GM12878 (cell line): ENCODE results near the gene ZNF491. TPM values are rescaled to one million over a fixed set of nuclear protein-coding genes. Genes with fewer than 3 reads are reported as not detected.

Experiments
- BACH1 ChIP-seq: fragments of 450-650 bp; IDR thresholded peaks from 2 replicates; pipeline ENCODE4 v1.6.1; 2017; ENCODE audit warnings: mild to moderate bottlenecking, borderline replicate concordance
- CBX3 ChIP-seq: fragments of 200-600 bp; sonication (generic); IDR thresholded peaks from 2 replicates; pipeline ENCODE4 v1.6.1; 2016; ENCODE audit warnings: low read depth, borderline replicate concordance
- CBX5 ChIP-seq: sonication (generic); IDR thresholded peaks from 2 replicates; pipeline ENCODE4 v1.6.1; 2016; ENCODE audit warnings: low read depth, moderate library complexity, mild to moderate bottlenecking, inconsistent platforms
- CEBPB ChIP-seq, 2 experiments: fragments of 150-350 bp in 1 of 2; IDR thresholded peaks; 2 replicates each; pipeline ENCODE4 v1.6.1; 2012 to 2014; ENCODE audit warnings: low read depth in 2 of 2, low read length in 2 of 2, borderline replicate concordance in 1 of 2, inconsistent platforms in 1 of 2
- CREB1 ChIP-seq: IDR thresholded peaks from 2 replicates; pipeline ENCODE4 v1.6.1; 2012; ENCODE audit warnings: low read depth, mild to moderate bottlenecking, inconsistent platforms
- IKZF1 ChIP-seq: fragments of 450-650 bp; conservative IDR thresholded peaks from 2 replicates; pipeline ENCODE4 v1.6.1; 2017; ENCODE audit warnings: antibody characterized with exemption, mild to moderate bottlenecking
- IRF3 ChIP-seq: fragments of 450-650 bp; IDR thresholded peaks from 2 replicates; pipeline ENCODE4 v1.6.1; 2014; ENCODE audit warnings: mild to moderate bottlenecking
- NFYB ChIP-seq: IDR thresholded peaks from 2 replicates; pipeline ENCODE4 v1.6.1; 2011; ENCODE audit warnings: low read depth, mild to moderate bottlenecking, low read length, improper control_type of control experiment, moderate library complexity; ENCODE audit not compliant: insufficient read depth
- NRF1 ChIP-seq: conservative IDR thresholded peaks from 2 replicates; pipeline ENCODE4 v1.6.1; 2011; ENCODE audit warnings: mild to moderate bottlenecking, low read depth, low read length, improper control_type of control experiment
- PBX3 ChIP-seq: IDR thresholded peaks from 2 replicates; pipeline ENCODE4 v1.6.1; 2011; ENCODE audit warnings: mild to moderate bottlenecking, low read depth, low read length, moderate library complexity; ENCODE audit not compliant: insufficient replicate concordance
- RFX5 ChIP-seq: IDR thresholded peaks from 2 replicates; pipeline ENCODE4 v1.6.1; 2011; ENCODE audit warnings: low read depth, low read length, improper control_type of control experiment
- RUNX3 ChIP-seq: IDR thresholded peaks from 2 replicates; pipeline ENCODE4 v1.6.1; 2012; ENCODE audit warnings: low read length, inconsistent platforms
- SMC3 ChIP-seq: IDR thresholded peaks from 2 replicates; pipeline ENCODE4 v1.6.1; 2011; ENCODE audit warnings: low read length, improper control_type of control experiment, borderline replicate concordance
- STAT3 ChIP-seq: IDR thresholded peaks from 2 replicates; pipeline ENCODE4 v1.6.1; 2011; ENCODE audit warnings: low read depth, low read length, improper control_type of control experiment
- YBX1 ChIP-seq: fragments of 450-650 bp; IDR thresholded peaks from 2 replicates; pipeline ENCODE4 v1.6.1; 2016; ENCODE audit warnings: antibody characterized with exemption
- polyA plus RNA-seq, 11 experiments: library from polyadenylated mRNA; depleted of rRNA in 4 of 11; unstranded in 6 of 11; stranded (reverse) in 5 of 11; fragments of >200 nt; fragmentation: Nextera tagmentation in 4 of 11; fragmentation: Illumina TruSeq in 1 of 11; extraction: Ambion mirVana in 4 of 11; extraction: Trizol in 1 of 11; gene quantifications; 1 replicate in 1 of 11; 2 replicates in 10 of 11; pipeline versions ENCODE4 v1.2.1 to v1.2.3, GENCODE V29; 2011 to 2016; ENCODE audit warnings: inconsistent platforms in 2 of 11, missing spikeins in 2 of 11, low read depth in 1 of 11
- total RNA-seq, 4 experiments: library from RNA; depleted of rRNA in 3 of 4; stranded (reverse); fragments of >200 nt in 3 of 4; fragmentation: Illumina TruSeq in 1 of 4; extraction: Trizol in 1 of 4; gene quantifications; 2 replicates each; pipeline versions ENCODE4 v1.2.1 to v1.2.3, GENCODE V29; 2013 to 2021
- TF ChIP-seq, protein P1 (sequence below): fragments of 450-650 bp; IDR thresholded peaks from 2 replicates; pipeline ENCODE4 v1.6.1; 2017; ENCODE audit warnings: mild to moderate bottlenecking, moderate library complexity
- TF ChIP-seq, protein P2 (sequence below), 3 experiments: IDR thresholded peaks in 2 of 3; conservative IDR thresholded peaks in 1 of 3; 2 replicates each; pipeline ENCODE4 v1.5.1; 2011; ENCODE audit warnings: low read depth in 3 of 3, low read length in 3 of 3, mild to moderate bottlenecking in 3 of 3, control low read depth in 2 of 3, moderate library complexity in 2 of 3, inconsistent platforms in 1 of 3, mixed read lengths in 1 of 3; ENCODE audit not compliant: control insufficient read depth in 2 of 3, insufficient read depth in 1 of 3; ENCODE audit errors: extremely low read depth in 1 of 3
- TF ChIP-seq, protein P3 (sequence below): IDR thresholded peaks from 2 replicates; pipeline ENCODE4 v1.6.1; 2012; ENCODE audit warnings: low read depth, low read length, improper control_type of control experiment

Gene ZNF491
- total and polyA plus RNA-seq, 10 of the 15 experiments (the other 5 are each of a cell fraction or from before 2014, with no cell fraction given) = 0.18 to 1.4 (median 0.37) TPM

DNA sequence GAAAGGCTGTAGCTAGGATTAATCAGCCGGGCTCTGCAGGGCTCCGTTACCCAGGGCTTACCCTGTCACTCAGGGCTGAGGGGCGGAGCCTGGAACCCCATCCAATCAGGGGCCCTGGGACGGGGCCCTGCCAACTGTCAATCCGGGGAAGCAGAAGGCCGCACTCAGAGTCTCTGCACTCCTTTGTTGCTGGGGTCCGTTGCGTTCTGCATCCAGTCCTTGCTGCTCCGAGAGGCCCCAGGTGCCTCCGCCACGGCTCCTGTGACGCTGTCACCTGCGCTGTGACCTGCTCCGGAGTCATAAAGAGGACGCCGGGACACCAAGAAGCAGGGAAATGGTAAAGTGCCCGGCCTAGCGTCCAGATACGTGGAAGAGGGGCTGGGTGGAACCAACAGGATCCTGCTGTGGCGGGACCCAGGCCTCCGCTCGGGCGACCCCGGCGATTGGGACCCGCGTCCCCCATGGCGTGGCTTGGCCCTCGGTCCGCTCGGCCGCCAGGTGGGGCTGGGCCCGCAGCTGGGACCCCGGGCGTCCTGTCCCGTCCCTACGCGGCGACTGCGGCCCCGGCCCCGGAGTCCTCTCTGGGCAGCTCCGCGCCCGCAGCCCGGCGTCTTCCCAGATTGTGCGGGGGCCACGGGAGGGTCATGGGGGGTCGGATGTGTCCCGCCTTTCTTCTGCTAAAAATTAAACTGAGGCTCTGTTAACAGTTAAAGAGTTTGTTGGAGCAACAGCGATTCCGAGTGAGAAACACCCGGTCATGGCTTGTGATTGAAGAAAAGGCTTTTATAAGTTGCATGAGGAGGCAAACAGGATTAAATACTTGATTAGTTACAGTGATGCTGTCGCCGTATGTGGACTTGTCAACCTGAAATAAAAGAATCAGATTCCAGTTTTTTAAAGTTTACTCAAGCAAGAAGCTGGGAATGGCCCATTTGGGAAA lies at the start of gene ZNF491 (continued):
- TF ChIP-seq, protein P1, sequence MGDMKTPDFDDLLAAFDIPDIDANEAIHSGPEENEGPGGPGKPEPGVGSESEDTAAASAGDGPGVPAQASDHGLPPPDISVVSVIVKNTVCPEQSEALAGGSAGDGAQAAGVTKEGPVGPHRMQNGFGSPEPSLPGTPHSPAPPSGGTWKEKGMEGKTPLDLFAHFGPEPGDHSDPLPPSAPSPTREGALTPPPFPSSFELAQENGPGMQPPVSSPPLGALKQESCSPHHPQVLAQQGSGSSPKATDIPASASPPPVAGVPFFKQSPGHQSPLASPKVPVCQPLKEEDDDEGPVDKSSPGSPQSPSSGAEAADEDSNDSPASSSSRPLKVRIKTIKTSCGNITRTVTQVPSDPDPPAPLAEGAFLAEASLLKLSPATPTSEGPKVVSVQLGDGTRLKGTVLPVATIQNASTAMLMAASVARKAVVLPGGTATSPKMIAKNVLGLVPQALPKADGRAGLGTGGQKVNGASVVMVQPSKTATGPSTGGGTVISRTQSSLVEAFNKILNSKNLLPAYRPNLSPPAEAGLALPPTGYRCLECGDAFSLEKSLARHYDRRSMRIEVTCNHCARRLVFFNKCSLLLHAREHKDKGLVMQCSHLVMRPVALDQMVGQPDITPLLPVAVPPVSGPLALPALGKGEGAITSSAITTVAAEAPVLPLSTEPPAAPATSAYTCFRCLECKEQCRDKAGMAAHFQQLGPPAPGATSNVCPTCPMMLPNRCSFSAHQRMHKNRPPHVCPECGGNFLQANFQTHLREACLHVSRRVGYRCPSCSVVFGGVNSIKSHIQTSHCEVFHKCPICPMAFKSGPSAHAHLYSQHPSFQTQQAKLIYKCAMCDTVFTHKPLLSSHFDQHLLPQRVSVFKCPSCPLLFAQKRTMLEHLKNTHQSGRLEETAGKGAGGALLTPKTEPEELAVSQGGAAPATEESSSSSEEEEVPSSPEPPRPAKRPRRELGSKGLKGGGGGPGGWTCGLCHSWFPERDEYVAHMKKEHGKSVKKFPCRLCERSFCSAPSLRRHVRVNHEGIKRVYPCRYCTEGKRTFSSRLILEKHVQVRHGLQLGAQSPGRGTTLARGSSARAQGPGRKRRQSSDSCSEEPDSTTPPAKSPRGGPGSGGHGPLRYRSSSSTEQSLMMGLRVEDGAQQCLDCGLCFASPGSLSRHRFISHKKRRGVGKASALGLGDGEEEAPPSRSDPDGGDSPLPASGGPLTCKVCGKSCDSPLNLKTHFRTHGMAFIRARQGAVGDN = no peak
- TF ChIP-seq IKZF1 = peak; percentile 53; the same call in 1 of the 2 replicates
- peak; percentile 96 for TF ChIP-seq PBX3
- TF ChIP-seq, protein P2, sequence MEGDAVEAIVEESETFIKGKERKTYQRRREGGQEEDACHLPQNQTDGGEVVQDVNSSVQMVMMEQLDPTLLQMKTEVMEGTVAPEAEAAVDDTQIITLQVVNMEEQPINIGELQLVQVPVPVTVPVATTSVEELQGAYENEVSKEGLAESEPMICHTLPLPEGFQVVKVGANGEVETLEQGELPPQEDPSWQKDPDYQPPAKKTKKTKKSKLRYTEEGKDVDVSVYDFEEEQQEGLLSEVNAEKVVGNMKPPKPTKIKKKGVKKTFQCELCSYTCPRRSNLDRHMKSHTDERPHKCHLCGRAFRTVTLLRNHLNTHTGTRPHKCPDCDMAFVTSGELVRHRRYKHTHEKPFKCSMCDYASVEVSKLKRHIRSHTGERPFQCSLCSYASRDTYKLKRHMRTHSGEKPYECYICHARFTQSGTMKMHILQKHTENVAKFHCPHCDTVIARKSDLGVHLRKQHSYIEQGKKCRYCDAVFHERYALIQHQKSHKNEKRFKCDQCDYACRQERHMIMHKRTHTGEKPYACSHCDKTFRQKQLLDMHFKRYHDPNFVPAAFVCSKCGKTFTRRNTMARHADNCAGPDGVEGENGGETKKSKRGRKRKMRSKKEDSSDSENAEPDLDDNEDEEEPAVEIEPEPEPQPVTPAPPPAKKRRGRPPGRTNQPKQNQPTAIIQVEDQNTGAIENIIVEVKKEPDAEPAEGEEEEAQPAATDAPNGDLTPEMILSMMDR (IDR thresholded peaks at IDR 0.05 in 2 of 3, conservative IDR thresholded peaks at IDR 0.05 in 1 of 3; ENCODE audit: control insufficient read depth in 2 of 3, extremely low read depth in 1 of 3, insufficient read depth in 1 of 3, low read depth in 3 of 3, low read length in 3 of 3) = peak; percentile 17 to 29 (median 22); a peak in 3 of 6 replicates
- no peak for TF ChIP-seq STAT3
- TF ChIP-seq CREB1 = 0 out of 2 replicates have a peak, but pooled peaks have one; percentile 43
- peak; percentile 59 for TF ChIP-seq RFX5
- TF ChIP-seq CBX3 = no peak
- no peak for TF ChIP-seq CBX5
- TF ChIP-seq YBX1 = no peak
- TF ChIP-seq NRF1 = no peak
- TF ChIP-seq SMC3 = no peak
- TF ChIP-seq RUNX3 = no peak
- TF ChIP-seq CEBPB (IDR thresholded peaks at IDR 0.05; ENCODE audit: borderline replicate concordance in 1 of 2, low read depth in 2 of 2, low read length in 2 of 2) = no peak
- TF ChIP-seq, protein P3, sequence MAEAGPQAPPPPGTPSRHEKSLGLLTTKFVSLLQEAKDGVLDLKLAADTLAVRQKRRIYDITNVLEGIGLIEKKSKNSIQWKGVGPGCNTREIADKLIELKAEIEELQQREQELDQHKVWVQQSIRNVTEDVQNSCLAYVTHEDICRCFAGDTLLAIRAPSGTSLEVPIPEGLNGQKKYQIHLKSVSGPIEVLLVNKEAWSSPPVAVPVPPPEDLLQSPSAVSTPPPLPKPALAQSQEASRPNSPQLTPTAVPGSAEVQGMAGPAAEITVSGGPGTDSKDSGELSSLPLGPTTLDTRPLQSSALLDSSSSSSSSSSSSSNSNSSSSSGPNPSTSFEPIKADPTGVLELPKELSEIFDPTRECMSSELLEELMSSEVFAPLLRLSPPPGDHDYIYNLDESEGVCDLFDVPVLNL = no peak
- TF ChIP-seq IRF3 = no peak
- peak; percentile 96 for TF ChIP-seq NFYB
- TF ChIP-seq BACH1 = peak; percentile 35; the same call in 1 of the 2 replicates
